ENCODE data around the gene ELL2.
"Not testable (repeated sequence)": the region's sequence is repeated elsewhere in the genome, so short reads cannot be mapped to it uniquely, and the experiment has no call there.

Gene ELL2

GRCh38 chr5:95879661-95880060 lies 82.0 kb downstream of the ELL2 start:
- no peaks in the 10 kb centered on the region for H3K9me3 ChIP-seq (ENCODE audit: control insufficient read depth in 2 of 2, low read length in 2 of 2)
- H3K4me3 ChIP-seq (ENCODE audit: low read length in 2 of 2), result no peak overlapping the region
- H3K36me3 ChIP-seq (ENCODE audit: control insufficient read depth in 2 of 2, insufficient read depth in 2 of 2, low read length in 2 of 2), result no peaks in the 10 kb centered on the region
- H3K27ac ChIP-seq (ENCODE audit: low read length), result no peak overlapping the region
- peaks cover 9% of the 10 kb centered on the region for H3K4me1 ChIP-seq (ENCODE audit: control insufficient read depth, insufficient read depth, low read length)
- H3K27me3 ChIP-seq (ENCODE audit: control insufficient read depth in 1 of 2, insufficient read depth in 2 of 2, low read length in 2 of 2), result no peaks in the 10 kb centered on the region
- H3K9ac ChIP-seq (ENCODE audit: low read length in 2 of 2), result no peak overlapping the region

GRCh38 chr5:95878417-95879323 lies 83.0 kb downstream of the ELL2 start:
- Histone ChIP-seq H3K27me3 (ENCODE audit: control insufficient read depth in 1 of 2, insufficient read depth in 2 of 2, low read length in 2 of 2) (no peaks in the 10 kb centered on the region), H3K4me1 (ENCODE audit: control insufficient read depth, insufficient read depth, low read length) (peaks cover 9% of the 10 kb centered on the region), H3K27ac (ENCODE audit: low read length) (no peak overlapping the region), H3K36me3 (ENCODE audit: control insufficient read depth in 2 of 2, insufficient read depth in 2 of 2, low read length in 2 of 2) (no peaks in the 10 kb centered on the region), H3K9ac (ENCODE audit: low read length in 2 of 2) (no peak overlapping the region), H3K4me3 (ENCODE audit: low read length in 2 of 2) (no peak overlapping the region), H3K9me3 (ENCODE audit: control insufficient read depth in 2 of 2, low read length in 2 of 2) (no peaks in the 10 kb centered on the region)

- no peaks in the 10 kb centered on the region for H3K27me3 ChIP-seq (ENCODE audit: control insufficient read depth in 1 of 2, insufficient read depth in 2 of 2, low read length in 2 of 2)
- no peak overlapping the region for H3K4me3 ChIP-seq (ENCODE audit: low read length in 2 of 2)
- no peak overlapping the region for H3K27ac ChIP-seq (ENCODE audit: low read length)
- no peaks in the 10 kb centered on the region for H3K9me3 ChIP-seq (ENCODE audit: control insufficient read depth in 2 of 2, low read length in 2 of 2)
- no peak overlapping the region for H3K9ac ChIP-seq (ENCODE audit: low read length in 2 of 2)
- H3K4me1 ChIP-seq (ENCODE audit: control insufficient read depth, insufficient read depth, low read length), result peaks cover 7% of the 10 kb centered on the region
- H3K36me3 ChIP-seq (ENCODE audit: control insufficient read depth in 2 of 2, insufficient read depth in 2 of 2, low read length in 2 of 2), result no peaks in the 10 kb centered on the region
Observed at GRCh38 chr5:95876782-95877181, 84.9 kb downstream of the ELL2 start.

- no peak overlapping the region for H3K4me3 ChIP-seq (ENCODE audit: low read length in 2 of 2)
- no peak overlapping the region for H3K9ac ChIP-seq (ENCODE audit: low read length in 2 of 2)
- H3K36me3 ChIP-seq (ENCODE audit: control insufficient read depth in 2 of 2, insufficient read depth in 2 of 2, low read length in 2 of 2), result no peaks in the 10 kb centered on the region
- H3K27me3 ChIP-seq (ENCODE audit: control insufficient read depth in 1 of 2, insufficient read depth in 2 of 2, low read length in 2 of 2), result no peaks in the 10 kb centered on the region
- H3K4me1 ChIP-seq (ENCODE audit: control insufficient read depth, insufficient read depth, low read length), result peaks cover under 1% of the 10 kb centered on the region
- H3K9me3 ChIP-seq (ENCODE audit: control insufficient read depth in 2 of 2, low read length in 2 of 2), result no peaks in the 10 kb centered on the region
- no peak overlapping the region for H3K27ac ChIP-seq (ENCODE audit: low read length)
Observed at GRCh38 chr5:95874246-95874645, 87.4 kb downstream of the ELL2 start.

GRCh38 chr5:95873351-95873750 lies 88.3 kb downstream of the ELL2 start:
- H3K27ac ChIP-seq (ENCODE audit: low read length), result no peak overlapping the region
- H3K9me3 ChIP-seq (ENCODE audit: control insufficient read depth in 2 of 2, low read length in 2 of 2), result no peaks in the 10 kb centered on the region
- H3K4me3 ChIP-seq (ENCODE audit: low read length in 2 of 2), result no peak overlapping the region
- H3K36me3 ChIP-seq (ENCODE audit: control insufficient read depth in 2 of 2, insufficient read depth in 2 of 2, low read length in 2 of 2), result no peaks in the 10 kb centered on the region
- no peaks in the 10 kb centered on the region for H3K27me3 ChIP-seq (ENCODE audit: control insufficient read depth in 1 of 2, insufficient read depth in 2 of 2, low read length in 2 of 2)
- no peak overlapping the region for H3K9ac ChIP-seq (ENCODE audit: low read length in 2 of 2)
- H3K4me1 ChIP-seq (ENCODE audit: control insufficient read depth, insufficient read depth, low read length), result no peaks in the 10 kb centered on the region

- H3K36me3 ChIP-seq (ENCODE audit: control insufficient read depth in 2 of 2, insufficient read depth in 2 of 2, low read length in 2 of 2), result no peaks in the 10 kb centered on the region
- H3K9ac ChIP-seq (ENCODE audit: low read length in 2 of 2), result no peak overlapping the region
- H3K27me3 ChIP-seq (ENCODE audit: control insufficient read depth in 1 of 2, insufficient read depth in 2 of 2, low read length in 2 of 2), result no peaks in the 10 kb centered on the region
- H3K4me3 ChIP-seq (ENCODE audit: low read length in 2 of 2), result no peak overlapping the region
- no peaks in the 10 kb centered on the region for H3K9me3 ChIP-seq (ENCODE audit: control insufficient read depth in 2 of 2, low read length in 2 of 2)
- no peaks in the 10 kb centered on the region for H3K4me1 ChIP-seq (ENCODE audit: control insufficient read depth, insufficient read depth, low read length)
- no peak overlapping the region for H3K27ac ChIP-seq (ENCODE audit: low read length)
Observed at GRCh38 chr5:95872346-95873268, 89.0 kb downstream of the ELL2 start.

- Histone ChIP-seq H3K27me3 (ENCODE audit: control insufficient read depth in 1 of 2, insufficient read depth in 2 of 2, low read length in 2 of 2) (no peaks in the 10 kb centered on the region), H3K4me3 (ENCODE audit: low read length in 2 of 2) (no peak overlapping the region), H3K27ac (ENCODE audit: low read length) (no peak overlapping the region), H3K9me3 (ENCODE audit: control insufficient read depth in 2 of 2, low read length in 2 of 2) (no peaks in the 10 kb centered on the region), H3K4me1 (ENCODE audit: control insufficient read depth, insufficient read depth, low read length) (no peaks in the 10 kb centered on the region), H3K36me3 (ENCODE audit: control insufficient read depth in 2 of 2, insufficient read depth in 2 of 2, low read length in 2 of 2) (no peaks in the 10 kb centered on the region), H3K9ac (ENCODE audit: low read length in 2 of 2) (no peak overlapping the region)
Observed at GRCh38 chr5:95871146-95871806, 90.4 kb downstream of the ELL2 start.

- no peaks in the 10 kb centered on the region for H3K9me3 ChIP-seq (ENCODE audit: control insufficient read depth in 2 of 2, low read length in 2 of 2)
- no peak overlapping the region for H3K9ac ChIP-seq (ENCODE audit: low read length in 2 of 2)
Observed at GRCh38 chr5:95870105-95870672, 91.5 kb downstream of the ELL2 start.

GRCh38 chr5:95869173-95869855 lies 92.3 kb downstream of the ELL2 start:
- H3K4me3 ChIP-seq (ENCODE audit: low read length in 2 of 2); H3K36me3 ChIP-seq (ENCODE audit: control insufficient read depth in 2 of 2, insufficient read depth in 2 of 2, low read length in 2 of 2); H3K9me3 ChIP-seq (ENCODE audit: control insufficient read depth in 2 of 2, low read length in 2 of 2); H3K27me3 ChIP-seq (ENCODE audit: control insufficient read depth in 1 of 2, insufficient read depth in 2 of 2, low read length in 2 of 2); H3K27ac ChIP-seq (ENCODE audit: low read length); H3K9ac ChIP-seq (ENCODE audit: low read length in 2 of 2); H3K4me1 ChIP-seq (ENCODE audit: control insufficient read depth, insufficient read depth, low read length): not testable (repeated sequence)

More at GRCh38 chr5:95870105-95870672, 91.5 kb downstream of the ELL2 start:
- Histone ChIP-seq H3K27me3 (ENCODE audit: control insufficient read depth in 1 of 2, insufficient read depth in 2 of 2, low read length in 2 of 2) (no peaks in the 10 kb centered on the region), H3K4me1 (ENCODE audit: control insufficient read depth, insufficient read depth, low read length) (peaks cover under 1% of the 10 kb centered on the region), H3K36me3 (ENCODE audit: control insufficient read depth in 2 of 2, insufficient read depth in 2 of 2, low read length in 2 of 2) (no peaks in the 10 kb centered on the region), H3K4me3 (ENCODE audit: low read length in 2 of 2) (no peak overlapping the region), H3K27ac (ENCODE audit: low read length) (no peak overlapping the region)

GRCh38 chr5:95868136-95868535 lies 93.5 kb downstream of the ELL2 start:
- Histone ChIP-seq H3K27ac (ENCODE audit: low read length) (no peak overlapping the region), H3K27me3 (ENCODE audit: control insufficient read depth in 1 of 2, insufficient read depth in 2 of 2, low read length in 2 of 2) (no peaks in the 10 kb centered on the region), H3K4me1 (ENCODE audit: control insufficient read depth, insufficient read depth, low read length) (peaks cover 4% of the 10 kb centered on the region), H3K9me3 (ENCODE audit: control insufficient read depth in 2 of 2, low read length in 2 of 2) (no peaks in the 10 kb centered on the region), H3K36me3 (ENCODE audit: control insufficient read depth in 2 of 2, insufficient read depth in 2 of 2, low read length in 2 of 2) (no peaks in the 10 kb centered on the region), H3K4me3 (ENCODE audit: low read length in 2 of 2) (no peak overlapping the region), H3K9ac (ENCODE audit: low read length in 2 of 2) (no peak overlapping the region)
